Progenitor cell of endocrine pancreas (in vitro differentiated cells): ENCODE measurements around the gene KIF24. TPM values are rescaled to one million over a fixed set of nuclear protein-coding genes. Genes with fewer than 3 reads are reported as not detected.

Experiments used
- DNase-seq: peaks from one replicate; pipeline ENCODE4 v3.0.0; 2021; ENCODE audit warnings: low spot score; ENCODE audit not compliant: unreplicated experiment
- H3K27ac Mint-ChIP-seq: 2 replicates; pipeline ENCODE4 v1.8.0; 2021; ENCODE audit warnings: mild to moderate bottlenecking, moderate library complexity, mixed read lengths
- H3K27me3 Mint-ChIP-seq: 2 replicates; pipeline ENCODE4 v1.8.0; 2021; ENCODE audit warnings: mixed read lengths
- H3K36me3 Mint-ChIP-seq: 2 replicates; pipeline ENCODE4 v1.8.0; 2022; ENCODE audit warnings: mixed read lengths; ENCODE audit not compliant: insufficient read depth
- H3K4me1 Mint-ChIP-seq: 2 replicates; pipeline ENCODE4 v1.8.0; 2021; ENCODE audit warnings: low read depth, mixed read lengths
- H3K4me3 Mint-ChIP-seq: 2 replicates; pipeline ENCODE4 v1.8.0; 2021; ENCODE audit warnings: low read depth, mild to moderate bottlenecking, moderate library complexity, mixed read lengths
- H3K9me3 Mint-ChIP-seq: 2 replicates; pipeline ENCODE4 v1.8.0; 2021; ENCODE audit warnings: low read depth, mixed read lengths
- CTCF ChIP-seq: fragments of 200-600 bp; sonication (generic); IDR thresholded peaks from one replicate; pipeline ENCODE4 v1.5.0; 2021; ENCODE audit warnings: antibody characterized with exemption, mild to moderate bottlenecking; ENCODE audit not compliant: unreplicated experiment
- total RNA-seq: library from RNA; stranded (reverse); gene quantifications from 2 replicates; pipeline ENCODE4 v1.2.1, GENCODE V29; 2021

The KIF24 gene
- total RNA-seq, 1 donor from 2014 or later, result 10.0 TPM

DNA sequence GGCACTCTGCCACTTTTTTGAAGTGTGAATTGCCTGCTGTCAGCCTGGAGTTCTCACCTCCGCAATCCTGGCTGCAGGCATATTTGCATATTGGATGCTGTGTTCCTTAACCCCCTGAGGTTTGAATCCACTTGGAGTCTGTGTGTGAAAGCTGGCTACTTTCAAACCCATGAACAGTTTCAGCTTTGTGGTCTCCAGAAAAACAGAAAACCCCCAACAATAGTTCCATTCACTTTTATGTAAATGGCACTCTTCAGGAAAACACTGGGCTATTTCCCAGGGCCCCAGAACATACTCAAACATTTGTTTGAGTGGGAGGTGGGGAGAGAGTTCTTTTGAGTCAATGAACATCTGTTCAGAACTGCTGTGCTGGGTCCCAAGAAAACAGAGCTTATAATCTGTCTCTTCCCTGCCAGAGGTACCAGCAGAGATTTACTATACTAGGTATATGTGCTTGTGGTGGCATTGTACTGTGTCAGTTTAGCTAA is 5.3 kb upstream of the KIF24 start:
- Mint-ChIP-seq H3K9me3 (no peaks in the 10 kb centered on the region), H3K27me3 (no peaks in the 10 kb centered on the region), H3K36me3 (peaks cover 1% of the 10 kb centered on the region), H3K4me1 (peaks cover 23% of the 10 kb centered on the region), H3K27ac (peak overlapping the region; percentile 60), H3K4me3 (no peak overlapping the region)
- no peak for TF ChIP-seq CTCF
- no peak for DNase-seq

GRCh38 chr9:34333836-34334235 is 4.8 kb upstream of the KIF24 start:
- Mint-ChIP-seq H3K9me3 (no peaks in the 10 kb centered on the region), H3K4me1 (peaks cover 23% of the 10 kb centered on the region), H3K27me3 (no peaks in the 10 kb centered on the region), H3K27ac (no peak overlapping the region), H3K4me3 (no peak overlapping the region), H3K36me3 (peaks cover 1% of the 10 kb centered on the region)
- TF ChIP-seq CTCF, result no peak
- DNase-seq, result no peak

GRCh38 chr9:34332076-34332964 is 3.3 kb upstream of the KIF24 start:
- DNase-seq, result no peak
- TF ChIP-seq CTCF, result peak; percentile 52
- Mint-ChIP-seq H3K4me1 (peaks cover 28% of the 10 kb centered on the region), H3K27ac (no peak overlapping the region), H3K27me3 (no peaks in the 10 kb centered on the region), H3K4me3 (peak overlapping the region; percentile 12), H3K9me3 (no peaks in the 10 kb centered on the region), H3K36me3 (no peaks in the 10 kb centered on the region)

GRCh38 chr9:34331196-34331595 is 2.1 kb upstream of the KIF24 start:
- no peak for DNase-seq
- H3K4me1 Mint-ChIP-seq, result peaks cover 28% of the 10 kb centered on the region
- peak overlapping the region; percentile 24 for H3K4me3 Mint-ChIP-seq
- H3K27me3 Mint-ChIP-seq, result no peaks in the 10 kb centered on the region
- H3K9me3 Mint-ChIP-seq, result no peaks in the 10 kb centered on the region
- H3K36me3 Mint-ChIP-seq, result no peaks in the 10 kb centered on the region
- no peak for TF ChIP-seq CTCF
- H3K27ac Mint-ChIP-seq, result no peak overlapping the region

GRCh38 chr9:34328500-34328986 is 525 bp downstream of the KIF24 start:
- H3K27ac Mint-ChIP-seq, result peak overlapping the region; percentile 99

More at GRCh38 chr9:34328500-34328986, 525 bp downstream of the KIF24 start:
- Mint-ChIP-seq H3K36me3 (no peaks in the 10 kb centered on the region), H3K9me3 (no peaks in the 10 kb centered on the region), H3K4me3 (peak overlapping the region; percentile 98), H3K27me3 (no peaks in the 10 kb centered on the region), H3K4me1 (peaks cover 25% of the 10 kb centered on the region)
- DNase-seq, result no peak
- no peak for TF ChIP-seq CTCF
